ENCODE data around the gene B3GNT8.
A peak's percentile ranks its signal among the peaks of the same experiment; 100 is the strongest.
"Not testable (repeated sequence)": the region's sequence is repeated elsewhere in the genome, so short reads cannot be mapped to it uniquely, and the experiment has no call there.

The B3GNT8 gene

DNA sequence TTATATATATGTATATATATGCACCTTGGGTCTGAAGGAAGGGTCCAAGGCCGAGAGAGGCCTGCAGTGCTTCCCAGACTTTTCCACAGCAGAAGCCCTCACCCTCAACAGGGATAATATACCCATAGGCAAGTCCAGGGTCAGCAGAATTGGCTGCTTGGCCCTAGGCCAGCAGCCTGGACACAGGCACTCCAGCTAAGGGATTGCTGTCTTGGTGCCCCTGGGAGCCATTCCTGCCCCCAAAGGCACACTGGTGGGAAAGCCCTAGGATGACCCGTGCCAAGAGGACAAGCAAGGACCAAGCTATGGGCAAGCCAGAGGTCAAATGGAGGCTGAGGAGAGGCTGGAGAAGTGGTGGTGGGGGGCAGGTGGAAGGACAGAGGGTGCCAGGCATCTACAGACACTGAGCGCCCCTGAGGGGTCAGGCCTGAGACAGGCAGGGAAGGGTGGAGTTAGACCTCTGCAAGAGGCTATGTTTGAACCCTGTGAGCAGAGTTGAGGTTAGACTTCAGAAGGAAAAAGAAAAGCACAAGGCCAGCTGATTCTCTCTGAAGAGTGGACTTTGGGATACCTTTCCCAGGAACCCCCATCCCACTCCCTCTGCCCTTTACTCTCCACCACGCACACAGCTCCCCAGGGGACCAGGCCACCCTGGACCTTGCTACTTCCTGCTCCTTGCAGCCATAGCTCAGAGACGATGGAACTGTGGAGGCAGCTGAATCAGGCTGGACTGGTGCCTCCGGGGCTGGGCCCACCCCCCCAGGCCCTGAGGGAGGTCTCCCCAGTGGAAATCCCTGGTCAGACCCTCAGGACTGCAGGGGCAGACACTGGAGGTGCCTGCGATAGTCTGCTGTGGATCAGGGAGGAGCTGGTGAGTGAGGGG lies 15.5 kb upstream of the B3GNT8 start, which contains the start of gene ERICH4:
TSS of gene ERICH4 (plus strand) at position 684 of the 883 bp plus-strand sequence. CDS start at position 698, 14 bp downstream.
- H3K9me3 ChIP-seq (ENCODE audit: insufficient read depth, low read length): no peaks in the 10 kb centered on the region
- H3K27me3 ChIP-seq (ENCODE audit: insufficient read depth, insufficient read length): peaks cover 25% of the 10 kb centered on the region
- H3K36me3 ChIP-seq (ENCODE audit: insufficient read depth, insufficient read length, low read length): peaks cover 7% of the 10 kb centered on the region
- TF ChIP-seq YY1 (IDR thresholded peaks at IDR 0.05; ENCODE audit: insufficient read depth, insufficient read length): no peak
- TF ChIP-seq SUZ12 (IDR thresholded peaks at IDR 0.05; ENCODE audit: extremely low read depth, insufficient read depth, insufficient read length): no peak
- no peak for TF ChIP-seq ZNF274 (IDR thresholded peaks at IDR 0.05; ENCODE audit: low read depth, low read length)
- H3K4me3 ChIP-seq (ENCODE audit: insufficient read length, low read depth): no peak within 1 kb of the TSS
- no peak within 1 kb of the TSS for H3K9ac ChIP-seq (ENCODE audit: insufficient read length, low read depth)
- no peak for DNase-seq (ENCODE audit: low read depth, low spot score)
- H3K4me1 ChIP-seq (ENCODE audit: insufficient read depth, insufficient read length): peaks cover 2% of the 10 kb centered on the region

DNA sequence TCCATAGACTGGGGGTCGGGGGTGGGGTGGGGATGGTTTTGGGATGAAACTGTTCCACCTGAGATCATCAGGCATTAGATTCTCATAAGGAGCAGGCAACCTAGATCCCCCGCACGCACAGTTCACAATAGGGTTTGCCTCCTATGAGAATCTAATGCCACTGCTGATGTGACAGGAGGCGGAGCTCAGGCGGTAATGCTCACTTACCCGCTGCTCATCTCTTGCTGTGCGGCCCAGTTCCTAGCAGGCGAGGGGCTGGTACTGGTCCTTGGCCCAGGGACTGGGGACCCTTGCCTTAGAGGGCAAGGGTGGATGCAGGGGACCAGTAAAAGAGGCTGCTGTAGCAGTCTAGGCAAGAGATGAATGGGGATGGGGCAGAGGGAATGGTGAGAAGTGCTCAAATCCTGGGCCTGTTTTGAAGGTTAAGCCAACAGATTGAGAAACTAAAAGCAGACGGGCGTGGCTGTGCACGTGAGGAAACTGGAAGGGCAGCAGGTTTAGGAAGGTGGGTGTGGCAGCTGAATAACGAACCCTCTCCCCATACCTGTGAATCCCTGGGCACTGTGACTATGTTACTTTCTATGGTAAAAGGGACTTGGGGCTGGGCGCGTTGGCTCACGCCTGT lies 14.3 kb upstream of the B3GNT8 start:
- TF ChIP-seq ZNF274 (IDR thresholded peaks at IDR 0.05; ENCODE audit: low read depth, low read length) (no peak), YY1 (IDR thresholded peaks at IDR 0.05; ENCODE audit: insufficient read depth, insufficient read length) (no peak), SUZ12 (IDR thresholded peaks at IDR 0.05; ENCODE audit: extremely low read depth, insufficient read depth, insufficient read length) (no peak)
- peaks cover 12% of the 10 kb centered on the region for H3K36me3 ChIP-seq (ENCODE audit: insufficient read depth, insufficient read length, low read length)

DNA sequence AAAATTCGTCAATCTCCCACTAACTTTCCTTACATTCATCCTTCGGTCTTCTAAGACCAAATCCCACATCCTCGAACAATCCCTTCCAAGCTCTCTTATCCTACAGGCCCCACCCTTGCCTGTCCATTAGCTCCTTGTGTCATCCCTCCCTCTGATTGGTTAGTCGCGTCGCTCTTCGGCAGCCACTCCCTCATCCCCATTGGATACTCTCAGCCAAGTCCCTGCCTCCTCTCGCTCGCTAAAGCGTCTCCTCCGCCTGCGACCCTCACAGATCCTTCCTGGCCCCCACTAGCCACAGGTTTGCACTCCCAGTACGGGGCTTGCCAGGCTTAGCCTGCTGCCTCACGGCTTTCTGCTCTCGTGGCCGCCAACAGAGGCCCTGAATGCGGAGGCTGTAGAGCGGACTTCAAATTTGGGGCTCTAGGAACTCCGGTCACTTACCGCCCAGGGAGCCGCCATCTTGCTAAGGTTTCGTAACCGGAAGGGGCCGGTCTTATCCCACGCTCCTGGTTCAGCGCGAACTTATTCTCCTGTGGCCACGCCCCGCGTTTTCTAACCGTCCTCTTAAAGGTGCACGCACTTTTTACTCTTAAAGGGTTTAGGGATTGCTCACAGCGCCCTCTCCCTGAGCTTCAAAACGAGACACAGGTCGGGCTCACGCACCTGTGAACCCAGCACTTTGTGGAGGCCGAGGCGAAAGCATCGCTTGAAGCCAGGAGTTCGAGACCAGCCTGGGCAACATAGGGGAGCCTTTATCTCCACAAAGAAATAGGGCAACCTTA lies 12.5 kb upstream of the B3GNT8 start, which contains the start of gene DMAC2:
TSS of gene DMAC2 (minus strand) at position 472 of the 782 bp plus-strand sequence. CDS start at position 459, 13 bp downstream.
- Histone ChIP-seq H3K4me1 (ENCODE audit: insufficient read depth, insufficient read length) (peaks cover 2% of the 10 kb centered on the region), H3K9me3 (ENCODE audit: insufficient read depth, low read length) (no peaks in the 10 kb centered on the region), H3K4me3 (ENCODE audit: insufficient read length, low read depth) (peak within 1 kb of the TSS; percentile 96), H3K27me3 (ENCODE audit: insufficient read depth, insufficient read length) (peaks cover 11% of the 10 kb centered on the region), H3K36me3 (ENCODE audit: insufficient read depth, insufficient read length, low read length) (peaks cover 19% of the 10 kb centered on the region), H3K9ac (ENCODE audit: insufficient read length, low read depth) (peak within 1 kb of the TSS; percentile 98)
- TF ChIP-seq ZNF274 (IDR thresholded peaks at IDR 0.05; ENCODE audit: low read depth, low read length) (no peak), YY1 (IDR thresholded peaks at IDR 0.05; ENCODE audit: insufficient read depth, insufficient read length) (peak; percentile 90)
- DNase-seq (ENCODE audit: low read depth, low spot score): peak; percentile 95

More for the DNA sequence above, 14.3 kb upstream of the B3GNT8 start:
- no peak overlapping the region for H3K4me3 ChIP-seq (ENCODE audit: insufficient read length, low read depth)
- H3K9me3 ChIP-seq (ENCODE audit: insufficient read depth, low read length): no peaks in the 10 kb centered on the region
- peaks cover 2% of the 10 kb centered on the region for H3K4me1 ChIP-seq (ENCODE audit: insufficient read depth, insufficient read length)
- no peak for DNase-seq (ENCODE audit: low read depth, low spot score)
- H3K9ac ChIP-seq (ENCODE audit: insufficient read length, low read depth): no peak overlapping the region
- peaks cover 14% of the 10 kb centered on the region for H3K27me3 ChIP-seq (ENCODE audit: insufficient read depth, insufficient read length)

DNA sequence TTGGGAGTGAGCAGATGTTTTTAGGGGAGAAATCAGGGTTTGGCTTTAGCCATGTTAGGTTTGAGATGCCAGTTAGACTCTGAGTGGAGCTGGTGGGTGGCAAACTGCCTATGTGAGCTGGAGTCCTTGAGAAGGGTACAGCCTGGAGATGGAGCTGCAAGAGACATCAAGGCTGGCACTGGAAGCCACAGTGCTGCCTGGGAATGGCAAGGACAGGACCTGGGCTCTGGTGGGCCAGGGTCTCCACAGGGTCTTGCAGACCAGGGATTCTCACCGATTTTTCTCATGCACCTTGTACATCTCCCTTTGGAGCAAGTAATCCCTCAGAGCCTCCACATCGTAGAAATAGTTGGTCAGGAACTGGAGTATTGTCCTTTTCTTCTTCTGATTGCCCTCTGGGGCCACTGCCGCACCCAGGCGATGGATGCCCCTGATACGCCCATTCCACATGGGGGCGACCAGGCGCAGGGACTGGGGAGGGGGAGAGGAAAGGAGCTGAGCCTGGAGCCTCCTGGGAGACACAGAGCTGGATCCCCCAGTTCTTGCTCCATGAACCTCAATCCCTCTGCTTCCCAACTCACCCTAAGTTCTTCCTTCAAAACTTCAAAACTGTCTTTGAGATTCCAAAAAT lies 10.9 kb upstream of the B3GNT8 start:
- no peak overlapping the region for H3K4me3 ChIP-seq (ENCODE audit: insufficient read length, low read depth)
- H3K36me3 ChIP-seq (ENCODE audit: insufficient read depth, insufficient read length, low read length): peaks cover 27% of the 10 kb centered on the region
- no peak overlapping the region for H3K9ac ChIP-seq (ENCODE audit: insufficient read length, low read depth)
- no peaks in the 10 kb centered on the region for H3K9me3 ChIP-seq (ENCODE audit: insufficient read depth, low read length)
- H3K27me3 ChIP-seq (ENCODE audit: insufficient read depth, insufficient read length): no peaks in the 10 kb centered on the region
- TF ChIP-seq SUZ12 (IDR thresholded peaks at IDR 0.05; ENCODE audit: extremely low read depth, insufficient read depth, insufficient read length) (no peak), YY1 (IDR thresholded peaks at IDR 0.05; ENCODE audit: insufficient read depth, insufficient read length) (no peak), ZNF274 (IDR thresholded peaks at IDR 0.05; ENCODE audit: low read depth, low read length) (no peak)
- DNase-seq (ENCODE audit: low read depth, low spot score): no peak
- peaks cover 2% of the 10 kb centered on the region for H3K4me1 ChIP-seq (ENCODE audit: insufficient read depth, insufficient read length)

DNA sequence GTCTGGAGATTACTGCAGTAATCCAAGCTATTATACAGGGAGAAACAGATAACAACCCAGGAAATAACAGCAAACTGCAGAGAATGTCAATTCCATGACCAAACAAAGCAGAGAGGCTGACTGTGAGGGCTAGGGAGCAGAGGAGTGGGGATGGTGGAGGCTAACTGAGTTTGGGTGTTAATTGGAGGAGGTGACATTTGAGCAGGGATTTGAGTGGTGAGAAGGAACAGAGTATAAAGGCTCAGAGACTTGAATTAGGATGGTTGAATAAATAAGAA lies 9.4 kb upstream of the B3GNT8 start:
- H3K9ac ChIP-seq (ENCODE audit: insufficient read length, low read depth): no peak overlapping the region
- no peaks in the 10 kb centered on the region for H3K9me3 ChIP-seq (ENCODE audit: insufficient read depth, low read length)
- H3K27me3 ChIP-seq (ENCODE audit: insufficient read depth, insufficient read length): no peaks in the 10 kb centered on the region
- H3K4me1 ChIP-seq (ENCODE audit: insufficient read depth, insufficient read length): peaks cover 6% of the 10 kb centered on the region
- H3K4me3 ChIP-seq (ENCODE audit: insufficient read length, low read depth): no peak overlapping the region
- no peak for DNase-seq (ENCODE audit: low read depth, low spot score)
- H3K36me3 ChIP-seq (ENCODE audit: insufficient read depth, insufficient read length, low read length): peaks cover 41% of the 10 kb centered on the region
- TF ChIP-seq ZNF274 (IDR thresholded peaks at IDR 0.05; ENCODE audit: low read depth, low read length): no peak
- no peak for TF ChIP-seq YY1 (IDR thresholded peaks at IDR 0.05; ENCODE audit: insufficient read depth, insufficient read length)
- no peak for TF ChIP-seq SUZ12 (IDR thresholded peaks at IDR 0.05; ENCODE audit: extremely low read depth, insufficient read depth, insufficient read length)

DNA sequence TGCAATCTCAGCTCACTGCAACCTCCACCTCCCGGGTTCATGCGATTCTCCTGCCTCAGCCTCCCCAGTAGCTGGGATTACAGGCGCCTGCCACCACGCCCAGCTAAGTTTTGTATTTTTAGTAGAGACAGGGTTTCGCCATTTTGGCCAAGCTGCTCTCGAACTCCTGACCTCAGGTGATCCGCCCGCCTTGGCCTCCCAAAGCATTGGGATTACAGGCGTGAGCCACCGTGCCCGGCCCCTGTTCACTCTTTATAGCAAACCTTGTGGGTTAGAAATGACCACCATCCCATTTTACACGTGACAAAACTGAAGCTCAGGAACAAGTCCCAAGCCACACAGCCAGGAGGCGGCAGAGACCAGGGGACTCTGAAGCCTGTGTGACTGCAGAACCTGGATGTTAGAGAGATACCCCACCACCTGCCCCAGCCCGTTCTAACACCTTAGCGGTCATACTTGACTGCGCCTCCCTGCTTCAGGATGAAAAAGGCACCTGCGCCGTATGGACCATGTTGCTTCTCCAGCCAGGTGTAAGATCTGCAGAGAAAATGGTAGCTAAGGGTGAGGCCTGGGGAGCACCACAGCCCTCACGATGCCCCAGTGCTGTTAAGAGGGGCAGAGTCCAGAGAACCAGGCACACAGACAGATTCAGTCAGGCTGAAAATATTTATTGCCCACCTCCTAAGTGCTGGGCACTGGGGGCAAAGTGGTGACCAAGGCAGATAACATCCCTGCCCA lies 8.9 kb upstream of the B3GNT8 start:
- TF ChIP-seq ZNF274 (IDR thresholded peaks at IDR 0.05; ENCODE audit: low read depth, low read length) (no peak), YY1 (IDR thresholded peaks at IDR 0.05; ENCODE audit: insufficient read depth, insufficient read length) (no peak), SUZ12 (IDR thresholded peaks at IDR 0.05; ENCODE audit: extremely low read depth, insufficient read depth, insufficient read length) (no peak)
- H3K9me3 ChIP-seq (ENCODE audit: insufficient read depth, low read length): no peaks in the 10 kb centered on the region
- peaks cover 8% of the 10 kb centered on the region for H3K4me1 ChIP-seq (ENCODE audit: insufficient read depth, insufficient read length)
- no peaks in the 10 kb centered on the region for H3K27me3 ChIP-seq (ENCODE audit: insufficient read depth, insufficient read length)
- no peak for DNase-seq (ENCODE audit: low read depth, low spot score)
- peaks cover 46% of the 10 kb centered on the region for H3K36me3 ChIP-seq (ENCODE audit: insufficient read depth, insufficient read length, low read length)
- no peak overlapping the region for H3K4me3 ChIP-seq (ENCODE audit: insufficient read length, low read depth)
- H3K9ac ChIP-seq (ENCODE audit: insufficient read length, low read depth): no peak overlapping the region

DNA sequence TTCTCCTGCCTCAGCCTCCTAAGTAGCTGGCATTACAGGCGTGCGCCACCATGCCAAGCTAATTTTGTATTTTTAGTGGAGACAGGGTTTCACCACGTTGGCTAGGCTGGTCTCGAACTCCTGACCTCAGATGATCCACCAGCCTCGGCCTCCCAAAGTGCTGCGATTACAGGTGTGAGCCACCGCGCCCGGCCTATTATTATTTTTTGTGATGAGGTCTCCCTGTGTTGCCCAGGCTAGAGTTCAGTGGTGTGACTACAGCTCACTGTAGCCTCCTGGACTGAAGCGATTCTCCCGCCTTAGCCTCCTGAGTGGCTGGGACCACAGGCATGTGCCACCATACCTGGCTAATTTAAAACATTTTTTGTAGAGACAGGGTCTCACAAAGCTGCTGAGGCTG lies 8.2 kb upstream of the B3GNT8 start:
- not testable (repeated sequence) for H3K4me3 ChIP-seq (ENCODE audit: insufficient read length, low read depth); DNase-seq (ENCODE audit: low read depth, low spot score); H3K9me3 ChIP-seq (ENCODE audit: insufficient read depth, low read length); H3K9ac ChIP-seq (ENCODE audit: insufficient read length, low read depth); H3K27me3 ChIP-seq (ENCODE audit: insufficient read depth, insufficient read length); H3K4me1 ChIP-seq (ENCODE audit: insufficient read depth, insufficient read length)
- peaks cover 52% of the 10 kb centered on the region for H3K36me3 ChIP-seq (ENCODE audit: insufficient read depth, insufficient read length, low read length)

Measured in NT2/D1 (cell line).